AG04450 (cell line): ENCODE data around the gene MANSC1. TPM values are rescaled to one million over a fixed set of nuclear protein-coding genes. Genes with fewer than 3 reads are reported as not detected.
"Not testable (repeated sequence)": the region's sequence is repeated elsewhere in the genome, so short reads cannot be mapped to it uniquely, and the experiment has no call there.

Experiments
- CTCF ChIA-PET: fragments of 300-600, 350-600 bp; formaldehyde crosslinking; extraction: SDS; loops from one replicate; lab custom pipeline; 2022; ENCODE audit warnings: antibody characterized with exemption, inconsistent platforms; lab: Charles Lee
- POLR2A ChIA-PET: fragments of 350-600 bp; formaldehyde crosslinking; extraction: SDS; loops from one replicate; lab custom pipeline; 2021; ENCODE audit warnings: antibody characterized with exemption, inconsistent platforms; lab: Yijun Ruan, JAX
- DNase-seq: peaks from one replicate; pipeline ENCODE4 v3.0.0-alpha.2; 2011; ENCODE audit warnings: low read depth, low spot score
- H3K27ac ChIP-seq: one replicate; pipeline ENCODE4 v1.5.1; 2012; ENCODE audit warnings: low read depth, low read length, control low read depth
- H3K27me3 ChIP-seq: one replicate; pipeline ENCODE4 v1.6.0; 2012; ENCODE audit warnings: low read length; ENCODE audit not compliant: control insufficient read depth, insufficient read depth
- H3K4me3 ChIP-seq: 2 replicates; pipeline ENCODE4 v1.5.1; 2011; ENCODE audit warnings: mild to moderate bottlenecking, low read depth, low read length, control low read depth
- H3K9me3 ChIP-seq: 2 replicates; pipeline ENCODE4 v1.5.1; 2012; ENCODE audit warnings: low read length; ENCODE audit not compliant: control insufficient read depth, insufficient read depth
- CTCF ChIP-seq: IDR thresholded peaks from 2 replicates; pipeline ENCODE4 v1.5.1; 2011; ENCODE audit warnings: low read depth, low read length, control low read depth, inconsistent platforms
- polyA plus RNA-seq: library from polyadenylated mRNA; depleted of rRNA; stranded (reverse); fragments of >200 nt; gene quantifications from 2 replicates; pipeline ENCODE4 v1.2.3, GENCODE V29; 2011

Gene MANSC1
- polyA plus RNA-seq, 1 experiment, result 2.8 TPM

GRCh38 chr12:12319451-12320183, 30.4 kb downstream of the MANSC1 start:
- CTCF ChIA-PET, result interaction anchor here (0.7 to 2.3 kb wide), 4 partner anchors 8 to 287 kb away, joined by 3 to 9 read pairs (median 4); no protein-coding TSS in a partner anchor
- Histone ChIP-seq H3K4me3 (no peak overlapping the region), H3K27ac (no peak overlapping the region), H3K9me3 (no peaks in the 10 kb centered on the region), H3K27me3 (no peaks in the 10 kb centered on the region)
- no peak for TF ChIP-seq CTCF
- POLR2A ChIA-PET, result interaction anchor here (1.1 kb wide), 1 partner anchor 53 kb away, joined by 5 read pairs; the partner anchor contains the start of gene LRP6
- DNase-seq, result no peak

- Histone ChIP-seq H3K4me3 (no peak overlapping the region), H3K9me3 (no peaks in the 10 kb centered on the region), H3K27ac (no peak overlapping the region), H3K27me3 (no peaks in the 10 kb centered on the region)
- TF ChIP-seq CTCF, result no peak
- no peak for DNase-seq
- CTCF ChIA-PET, result interaction anchor here (2.1 kb wide), 1 partner anchor 12 kb away, joined by 10 read pairs; no protein-coding TSS in a partner anchor
- POLR2A ChIA-PET, result interaction anchor here (0.7 kb wide), 1 partner anchor 248 kb away, joined by 3 read pairs; no protein-coding TSS in a partner anchor
Observed at GRCh38 chr12:12315838-12316237, 34.2 kb downstream of the MANSC1 start.

- H3K27ac ChIP-seq, CTCF ChIA-PET, H3K9me3 ChIP-seq, POLR2A ChIA-PET, DNase-seq, H3K4me3 ChIP-seq, H3K27me3 ChIP-seq: not testable (repeated sequence)
Observed at GRCh38 chr12:12310695-12311094, 39.3 kb downstream of the MANSC1 start.

GRCh38 chr12:12305568-12306300, 44.3 kb downstream of the MANSC1 start:
- Histone ChIP-seq H3K27me3 (no peaks in the 10 kb centered on the region), H3K4me3 (no peak overlapping the region), H3K9me3 (no peaks in the 10 kb centered on the region; the same call in 1 of the 2 replicates), H3K27ac (no peak overlapping the region)
- CTCF ChIA-PET, result no interaction called here
- no peak for DNase-seq
- POLR2A ChIA-PET, result no interaction called here
- no peak for TF ChIP-seq CTCF

- DNase-seq, result no peak
- no peak for TF ChIP-seq CTCF
- POLR2A ChIA-PET, result interaction anchor here (0.6 kb wide), 1 partner anchor 37 kb away, joined by 3 read pairs; no protein-coding TSS in a partner anchor
- Histone ChIP-seq H3K9me3 (no peaks in the 10 kb centered on the region; the same call in 1 of the 2 replicates), H3K27me3 (no peaks in the 10 kb centered on the region), H3K4me3 (no peak overlapping the region), H3K27ac (no peak overlapping the region)
- CTCF ChIA-PET, result interaction anchor here (0.6 kb wide), 1 partner anchor 344 kb away, joined by 10 read pairs; no protein-coding TSS in a partner anchor
Observed at GRCh38 chr12:12302976-12303375, 47.1 kb downstream of the MANSC1 start.
